B cell (primary cell): ENCODE results near the gene TGFBRAP1. TPM values are rescaled to one million over a fixed set of nuclear protein-coding genes. Genes with fewer than 3 reads are reported as not detected.

Experiments
- ATAC-seq: fragments of 200-7000 bp; cut with Tn5 transposase; one replicate; pipeline ENCODE4 v1.10.0; 2021; ENCODE audit warnings: low read depth, mild to moderate bottlenecking, moderate number of reproducible peaks, moderate library complexity
- CTCF ChIA-PET: fragments of 350-600 bp; sonication (Branson Sonifier 250); formaldehyde crosslinking; loops from one replicate; lab custom pipeline; 2021; ENCODE audit warnings: antibody characterized with exemption, inconsistent platforms; lab: Charles Lee
- POLR2A ChIA-PET: fragments of 350-600 bp; sonication (Branson Sonifier 250); formaldehyde crosslinking; loops from one replicate; lab custom pipeline; 2021; ENCODE audit warnings: antibody characterized with exemption; lab: Charles Lee
- DNase-seq: peaks from one replicate; pipeline ENCODE4 v3.0.0; 2013
- H2AFZ ChIP-seq: 2 replicates; pipeline ENCODE4 v1.6.1; 2012; ENCODE audit warnings: mild to moderate bottlenecking, low read depth, low read length; ENCODE audit not compliant: insufficient read depth, poor library complexity, severe bottlenecking
- H3K27ac ChIP-seq, 2 donors: 1 replicate in 1 of 2; 2 replicates in 1 of 2; pipeline ENCODE4 v1.5.1; 2012 to 2013; ENCODE audit warnings: low read length in 2 of 2, mild to moderate bottlenecking in 2 of 2, moderate library complexity in 1 of 2
- H3K27me3 ChIP-seq, 4 experiments: fragments of 200-600 bp in 1 of 4; sonication (generic) in 1 of 4; replicated peaks in 1 of 4; 1 replicate in 2 of 4; 2 replicates in 2 of 4; pipeline versions ENCODE4 v1.6.1 to v1.7.0; 2013 to 2016; ENCODE audit warnings: low read length in 3 of 4, mild to moderate bottlenecking in 2 of 4, mixed read lengths in 1 of 4, moderate library complexity in 1 of 4; ENCODE audit not compliant: insufficient read depth in 4 of 4, control insufficient read depth in 3 of 4; ENCODE audit errors: control extremely low read depth in 1 of 4
- H3K36me3 ChIP-seq, 2 experiments: replicated peaks in 1 of 2; 1 replicate in 1 of 2; 2 replicates in 1 of 2; pipeline versions ENCODE4 v1.6.1 to v1.7.1; 2013; ENCODE audit warnings: low read length in 1 of 2; ENCODE audit not compliant: insufficient read depth in 2 of 2, control insufficient read depth in 1 of 2; ENCODE audit errors: control extremely low read depth in 1 of 2, extremely low read depth in 1 of 2
- H3K4me1 ChIP-seq, 2 donors: fragments of 200-600 bp in 1 of 2; sonication (generic) in 1 of 2; 1 replicate in 1 of 2; 2 replicates in 1 of 2; pipeline versions ENCODE4 v1.5.1 to v1.6.1; 2013 to 2017; ENCODE audit warnings: low read length in 2 of 2; ENCODE audit not compliant: control insufficient read depth in 2 of 2, insufficient read depth in 2 of 2
- H3K4me2 ChIP-seq: replicated peaks from 2 replicates; pipeline ENCODE3; 2012; ENCODE audit warnings: mild to moderate bottlenecking, low read depth, low read length; ENCODE audit not compliant: poor library complexity, severe bottlenecking
- H3K4me3 ChIP-seq, 5 experiments: fragments of 200-600 bp in 1 of 5; sonication (generic) in 1 of 5; 1 replicate in 3 of 5; 2 replicates in 2 of 5; pipeline versions ENCODE4 v1.5.1 to v1.7.0; 2011 to 2016; ENCODE audit warnings: low read length in 4 of 5, mild to moderate bottlenecking in 4 of 5, low read depth in 2 of 5, control low read depth in 1 of 5, moderate library complexity in 1 of 5; ENCODE audit not compliant: insufficient read depth in 1 of 5; ENCODE audit errors: control extremely low read depth in 1 of 5, extremely low read depth in 1 of 5
- H3K79me2 ChIP-seq: fragments of 200-600 bp; sonication (generic); one replicate; pipeline ENCODE4 v1.6.0; 2016; ENCODE audit warnings: low read length; ENCODE audit not compliant: control insufficient read depth, insufficient read depth
- H3K9ac ChIP-seq: fragments of 200-600 bp; sonication (generic); 2 replicates; pipeline ENCODE4 v1.6.1; 2017; ENCODE audit warnings: mild to moderate bottlenecking, low read length, moderate library complexity
- H3K9me3 ChIP-seq, 3 donors: one replicate each; pipeline versions ENCODE4 v1.6.1 to v1.7.1; 2013; ENCODE audit warnings: low read length in 2 of 3; ENCODE audit not compliant: control insufficient read depth in 2 of 3, insufficient read depth in 1 of 3; ENCODE audit errors: control extremely low read depth in 1 of 3
- H4K20me1 ChIP-seq: 2 replicates; pipeline ENCODE4 v1.6.0; 2012; ENCODE audit warnings: mild to moderate bottlenecking, low read length; ENCODE audit not compliant: insufficient read depth, control insufficient read depth, poor library complexity, severe bottlenecking
- H3K27ac Mint-ChIP-seq: one replicate; pipeline ENCODE4 v1.8.0; 2021; ENCODE audit warnings: mixed read lengths
- H3K27me3 Mint-ChIP-seq: one replicate; pipeline ENCODE4 v1.8.0; 2021; ENCODE audit warnings: mixed read lengths
- H3K4me1 Mint-ChIP-seq: one replicate; pipeline ENCODE4 v1.8.0; 2021; ENCODE audit warnings: mixed read lengths
- H3K4me3 Mint-ChIP-seq: one replicate; pipeline ENCODE4 v1.8.0; 2021; ENCODE audit warnings: mixed read lengths
- H3K9me3 Mint-ChIP-seq: one replicate; pipeline ENCODE4 v1.8.0; 2022; ENCODE audit warnings: mixed read lengths; ENCODE audit not compliant: insufficient read depth
- CTCF ChIP-seq: fragments of 200-600 bp; IDR thresholded peaks from one replicate; pipeline ENCODE4 v1.8.0; 2022; ENCODE audit warnings: antibody characterized with exemption, mild to moderate bottlenecking
- EZH2 ChIP-seq: IDR thresholded peaks from 2 replicates; pipeline ENCODE4 v1.6.1; 2012; ENCODE audit warnings: borderline replicate concordance, low read depth, mild to moderate bottlenecking, moderate library complexity, low read length; ENCODE audit not compliant: insufficient read depth, poor library complexity, severe bottlenecking
- WGBS: methylation state at CpG from one replicate; pipeline ENCODE4 v1.1.5; 2013; ENCODE audit warnings: missing lambda C conversion rate; ENCODE audit not compliant: insufficient coverage; 5-methylcytosine and 5-hydroxymethylcytosine counted together
- intact Hi-C: fragments of 100-400 bp; cut with micrococcal nuclease; formaldehyde crosslinking; loops from one replicate; pipeline ENCODE4 v1.10.0; 2022
- polyA plus RNA-seq: library from polyadenylated mRNA; depleted of rRNA; stranded (reverse); fragments of >200 nt; gene quantifications from 2 replicates; pipeline ENCODE4 v1.2.3, GENCODE V29; 2012
- total RNA-seq, 2 donors: library from RNA; stranded (reverse); fragments of 120-200 nt in 1 of 2; gene quantifications; 1 replicate in 1 of 2; 2 replicates in 1 of 2; pipeline versions ENCODE4 v1.2.3 to v1.2.4, GENCODE V29; 2013 to 2022

TGFBRAP1 gene
- total and polyA plus RNA-seq, 2 donors (not counting 1 experiment from before 2014, with no cell fraction given): 9.3 to 21.7 TPM

GRCh38 chr2:105336786-105337121 lies 7.2 kb upstream of the TGFBRAP1 start:
- H2AFZ ChIP-seq: peak overlapping the region; percentile 97
- CTCF ChIA-PET: no interaction called here
- H3K27me3 Mint-ChIP-seq: no peaks in the 10 kb centered on the region

GRCh38 chr2:105335469-105335868 lies 5.9 kb upstream of the TGFBRAP1 start:
- Histone ChIP-seq H3K4me2 (no peak overlapping the region), H3K4me1 (peaks cover 22 to 24% of the 10 kb centered on the region in 2 donors), H4K20me1 (no peaks in the 10 kb centered on the region), H3K27ac (no peak overlapping the region), H3K9ac (no peak overlapping the region), H3K79me2 (peaks cover 38% of the 10 kb centered on the region), H3K9me3 (no peaks in the 10 kb centered on the region), H3K4me3 (no peak overlapping the region), H3K27me3 (no peaks in the 10 kb centered on the region), H3K36me3 (peaks cover 0 to 5% of the 10 kb centered on the region in 2 experiments), H2AFZ (no peak overlapping the region)
- ATAC-seq (no peak), DNase-seq (no peak)
- H3K27me3 Mint-ChIP-seq: no peaks in the 10 kb centered on the region
- H3K4me1 Mint-ChIP-seq: peaks cover 28% of the 10 kb centered on the region
- POLR2A ChIA-PET: no interaction called here
- no CpG with 5 or more reads among the region's 2 CpGs for WGBS
- no peak overlapping the region for H3K27ac Mint-ChIP-seq
- CTCF ChIA-PET: interaction anchor here (1.4 kb wide), 1 partner anchor 8 kb away, joined by 3 read pairs; no protein-coding TSS in a partner anchor
- TF ChIP-seq EZH2 (no peak), CTCF (no peak)
- peak overlapping the region; percentile 26 for H3K4me3 Mint-ChIP-seq
- H3K9me3 Mint-ChIP-seq: no peaks in the 10 kb centered on the region
- intact Hi-C loops: loop anchor here (10.0 kb wide), 1 partner anchor 409 kb away; the partner anchor contains the start of gene NCK2

More at GRCh38 chr2:105336786-105337121, 7.2 kb upstream of the TGFBRAP1 start:
- H3K4me3 Mint-ChIP-seq: peak overlapping the region; percentile 100
- Histone ChIP-seq H3K9me3 (no peaks in the 10 kb centered on the region), H3K36me3 (peaks cover 0 to 17% of the 10 kb centered on the region in 2 experiments), H3K4me3 (peak overlapping the region; percentile 84 to 95 (median 86)), H3K4me1 (peaks cover 17 to 21% of the 10 kb centered on the region in 2 donors), H3K27me3 (no peaks in the 10 kb centered on the region), H4K20me1 (no peaks in the 10 kb centered on the region), H3K27ac (peak overlapping the region; percentile 92 to 98), H3K79me2 (peaks cover 31% of the 10 kb centered on the region), H3K4me2 (peak overlapping the region; percentile 74), H3K9ac (peak overlapping the region; percentile 90)
- no peak for DNase-seq
- TF ChIP-seq CTCF: no peak
- TF ChIP-seq EZH2: no peak
- H3K9me3 Mint-ChIP-seq: no peaks in the 10 kb centered on the region
- peak overlapping the region; percentile 99 for H3K27ac Mint-ChIP-seq
- ATAC-seq: no peak
- POLR2A ChIA-PET: no interaction called here
- no CpG with 5 or more reads among the region's 7 CpGs for WGBS
- H3K4me1 Mint-ChIP-seq: peaks cover 27% of the 10 kb centered on the region
- intact Hi-C loops: loop anchor here (1.0 to 10.0 kb wide), 4 partner anchors 7 to 408 kb away; partner anchors contain the start of genes NCK2 and TGFBRAP1
